Coronary artery (tissue), 2 donors: ENCODE data around the gene FAM171A1.
A peak's percentile ranks its signal among the peaks of the same experiment; 100 is the strongest.

Experiments
- DNase-seq: peaks from one replicate; pipeline ENCODE4 v3.0.0-alpha.2; 2017; ENCODE audit warnings: low spot score
- H3K27ac ChIP-seq, 2 donors: fragments of 200-600 bp; sonication (generic); one replicate each; pipeline ENCODE4 v1.5.1; 2016 to 2019
- H3K4me3 ChIP-seq: fragments of 200-600 bp; sonication (generic); 2 replicates; pipeline ENCODE4 v1.5.1; 2016; ENCODE audit warnings: mild to moderate bottlenecking, moderate library complexity
- TF ChIP-seq, protein P1 (sequence below): fragments of 200-600 bp; sonication (generic); IDR thresholded peaks from one replicate; pipeline ENCODE4 v1.5.1; 2019; ENCODE audit warnings: antibody characterized with exemption

FAM171A1 gene

GRCh38 chr10:15316871-15317464 lies 54.1 kb downstream of the FAM171A1 start:
- Histone ChIP-seq H3K4me3 (no peak overlapping the region), H3K27ac (no peak overlapping the region)
- DNase-seq: no peak
- TF ChIP-seq, protein P1, sequence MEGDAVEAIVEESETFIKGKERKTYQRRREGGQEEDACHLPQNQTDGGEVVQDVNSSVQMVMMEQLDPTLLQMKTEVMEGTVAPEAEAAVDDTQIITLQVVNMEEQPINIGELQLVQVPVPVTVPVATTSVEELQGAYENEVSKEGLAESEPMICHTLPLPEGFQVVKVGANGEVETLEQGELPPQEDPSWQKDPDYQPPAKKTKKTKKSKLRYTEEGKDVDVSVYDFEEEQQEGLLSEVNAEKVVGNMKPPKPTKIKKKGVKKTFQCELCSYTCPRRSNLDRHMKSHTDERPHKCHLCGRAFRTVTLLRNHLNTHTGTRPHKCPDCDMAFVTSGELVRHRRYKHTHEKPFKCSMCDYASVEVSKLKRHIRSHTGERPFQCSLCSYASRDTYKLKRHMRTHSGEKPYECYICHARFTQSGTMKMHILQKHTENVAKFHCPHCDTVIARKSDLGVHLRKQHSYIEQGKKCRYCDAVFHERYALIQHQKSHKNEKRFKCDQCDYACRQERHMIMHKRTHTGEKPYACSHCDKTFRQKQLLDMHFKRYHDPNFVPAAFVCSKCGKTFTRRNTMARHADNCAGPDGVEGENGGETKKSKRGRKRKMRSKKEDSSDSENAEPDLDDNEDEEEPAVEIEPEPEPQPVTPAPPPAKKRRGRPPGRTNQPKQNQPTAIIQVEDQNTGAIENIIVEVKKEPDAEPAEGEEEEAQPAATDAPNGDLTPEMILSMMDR: no peak

- no peak overlapping the region for H3K4me3 ChIP-seq
- TF ChIP-seq, protein P1: no peak
- H3K27ac ChIP-seq: no peak overlapping the region
- no peak for DNase-seq
These were observed 54.9 kb downstream of the FAM171A1 start for GRCh38 chr10:15316145-15316544.

DNA sequence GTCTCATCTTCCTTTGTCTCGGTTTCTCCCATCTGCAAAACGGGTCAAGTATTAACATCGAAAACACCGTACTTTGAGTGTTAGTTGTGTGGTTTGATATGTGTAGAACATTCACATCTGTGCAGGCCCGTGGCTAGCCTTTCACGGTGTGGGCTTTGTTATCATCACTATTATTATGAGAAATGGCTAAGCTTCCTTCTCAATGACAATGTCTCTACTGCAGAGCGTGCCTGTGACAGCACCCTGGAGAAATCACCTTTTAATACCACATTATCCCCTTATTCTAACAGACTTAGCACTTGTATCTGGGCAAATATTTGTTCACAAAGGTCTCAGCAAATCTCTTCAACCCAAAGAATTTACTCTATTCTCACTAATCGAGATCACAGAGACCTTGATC lies 55.8 kb downstream of the FAM171A1 start:
- H3K4me3 ChIP-seq: no peak overlapping the region
- TF ChIP-seq, protein P1: no peak
- DNase-seq: no peak
- H3K27ac ChIP-seq: no peak overlapping the region

GRCh38 chr10:15314482-15315045 lies 56.5 kb downstream of the FAM171A1 start:
- no peak for DNase-seq

DNA sequence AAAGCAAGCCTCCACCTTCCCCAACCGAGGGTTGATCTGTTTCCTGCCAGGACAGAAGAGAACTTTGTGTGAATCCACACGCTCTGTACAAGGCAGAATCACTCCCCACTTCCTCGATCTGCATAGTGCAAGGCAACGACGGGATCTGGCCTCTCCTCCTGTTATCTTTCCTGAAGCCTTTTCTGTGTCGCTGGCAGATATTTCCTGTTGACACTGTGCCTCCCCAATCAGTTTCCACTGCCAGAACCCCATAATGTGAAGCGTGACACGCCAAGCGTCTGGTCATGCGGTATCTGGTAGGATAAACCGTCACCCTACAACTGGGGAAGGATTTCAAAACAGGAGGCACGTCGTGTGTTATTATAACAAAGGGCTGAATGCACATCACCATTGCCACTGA lies 57.2 kb downstream of the FAM171A1 start:
- no peak for DNase-seq
- H3K27ac ChIP-seq: peak overlapping the region in 1 of 2 donors; percentile 23
- TF ChIP-seq, protein P1: no peak
- H3K4me3 ChIP-seq: peak overlapping the region; percentile 53

More at GRCh38 chr10:15314482-15315045, 56.5 kb downstream of the FAM171A1 start:
- Histone ChIP-seq H3K4me3 (no peak overlapping the region), H3K27ac (no peak overlapping the region)
- TF ChIP-seq, protein P1: no peak

DNA sequence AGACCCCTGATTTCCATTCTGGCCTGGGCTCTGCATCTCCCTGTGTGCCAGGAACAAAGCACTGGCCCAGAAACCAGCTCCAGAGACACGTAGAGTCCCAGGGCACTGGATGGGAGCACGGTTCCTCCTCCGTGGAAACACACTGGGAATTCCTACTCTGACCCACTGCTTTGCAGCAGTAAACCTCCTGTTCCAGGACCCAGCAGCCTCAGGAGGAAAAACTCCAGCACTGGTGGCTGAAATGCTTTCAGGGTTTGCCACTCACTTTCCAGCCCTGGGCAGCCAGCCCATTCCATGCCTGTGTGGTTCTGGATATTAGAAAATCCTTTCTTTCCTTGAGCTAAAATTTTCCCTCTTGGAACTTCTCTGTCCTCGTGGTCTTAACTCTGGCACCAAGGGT lies 58.0 kb downstream of the FAM171A1 start:
- H3K4me3 ChIP-seq: peak overlapping the region; percentile 53
- peak overlapping the region in 1 of 2 donors; percentile 56 for H3K27ac ChIP-seq
- DNase-seq: no peak
- TF ChIP-seq, protein P1: no peak

DNA sequence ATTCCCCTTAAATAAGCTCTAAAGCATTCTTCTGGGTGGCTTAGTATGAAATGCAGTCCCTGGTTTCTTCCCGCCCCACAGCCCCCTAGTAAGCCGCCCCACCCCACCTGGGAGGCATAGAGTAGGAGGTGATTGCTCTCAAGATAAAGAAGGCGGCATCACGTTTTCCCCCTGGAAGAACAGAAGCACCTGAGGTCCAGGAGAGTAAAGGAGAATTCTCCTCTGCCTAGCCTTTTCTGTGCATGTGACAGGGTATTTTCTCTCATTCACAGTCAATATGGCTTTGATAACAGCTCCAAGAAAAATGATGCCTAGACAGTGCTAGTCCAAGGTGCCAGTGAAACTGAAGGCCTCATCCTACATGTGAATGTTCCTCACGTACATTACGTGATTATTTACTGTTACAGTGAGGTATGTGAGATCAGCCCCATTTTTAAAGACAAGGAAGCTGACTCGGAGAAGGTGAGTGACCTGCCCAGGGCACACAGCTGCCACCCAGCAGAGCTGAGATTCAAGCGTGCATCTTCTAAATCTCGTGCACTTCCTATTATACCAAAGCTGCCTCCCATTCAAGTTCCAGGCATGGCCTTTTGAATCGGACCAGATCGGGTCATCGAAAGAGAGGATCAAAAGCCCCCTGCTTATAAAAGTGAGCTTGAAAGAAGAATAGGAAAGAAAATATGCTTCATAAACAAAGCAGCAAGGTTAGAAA lies 59.4 kb downstream of the FAM171A1 start:
- DNase-seq: no peak
- TF ChIP-seq, protein P1: no peak
- Histone ChIP-seq H3K4me3 (no peak overlapping the region), H3K27ac (no peak overlapping the region)
